SH-SY5Y (cell line): ENCODE results near the gene MID2.

Source experiments
- GATA2 ChIP-seq: IDR thresholded peaks from 2 replicates; pipeline ENCODE4 v1.6.1; 2011; ENCODE audit warnings: mild to moderate bottlenecking, low read depth, low read length
- GATA3 ChIP-seq: IDR thresholded peaks from 2 replicates; pipeline ENCODE4 v1.6.1; 2011; ENCODE audit warnings: low read depth, mild to moderate bottlenecking, low read length, moderate library complexity

DNA sequence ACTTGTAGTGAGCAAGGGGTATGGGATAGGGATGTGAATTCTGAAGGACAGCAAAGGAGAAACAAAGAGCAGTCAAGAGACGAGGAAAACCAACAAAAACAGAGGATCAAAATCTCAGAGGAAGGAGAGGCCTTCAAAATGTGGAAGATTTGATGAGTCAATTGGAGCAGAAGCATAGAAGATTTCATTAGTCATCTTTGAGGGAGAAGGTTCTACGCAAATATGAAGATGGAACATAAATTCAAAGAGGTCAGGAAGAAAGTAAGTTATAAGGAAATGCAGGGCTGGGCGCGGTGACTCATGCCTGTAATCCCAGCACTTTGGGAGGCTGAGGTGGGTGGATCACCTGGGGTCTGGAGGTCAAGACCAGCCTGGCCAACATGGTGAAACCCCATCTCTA lies 35.4 kb downstream of the MID2 start:
- TF ChIP-seq GATA3 (no peak), GATA2 (no peak)
